ENCODE results near the gene SEPTIN1.

The SEPTIN1 gene, protein sequence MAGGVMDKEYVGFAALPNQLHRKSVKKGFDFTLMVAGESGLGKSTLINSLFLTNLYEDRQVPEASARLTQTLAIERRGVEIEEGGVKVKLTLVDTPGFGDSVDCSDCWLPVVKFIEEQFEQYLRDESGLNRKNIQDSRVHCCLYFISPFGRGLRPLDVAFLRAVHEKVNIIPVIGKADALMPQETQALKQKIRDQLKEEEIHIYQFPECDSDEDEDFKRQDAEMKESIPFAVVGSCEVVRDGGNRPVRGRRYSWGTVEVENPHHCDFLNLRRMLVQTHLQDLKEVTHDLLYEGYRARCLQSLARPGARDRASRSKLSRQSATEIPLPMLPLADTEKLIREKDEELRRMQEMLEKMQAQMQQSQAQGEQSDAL

GRCh38 chr16:30382111-30382881, at the start of gene SEPTIN1:
Gene SEPTIN1, minus strand, starts transcription at chr16:30382561. Its CDS starts 19 bp downstream, at chr16:30382542.
- DNase-seq = no peak

DNA sequence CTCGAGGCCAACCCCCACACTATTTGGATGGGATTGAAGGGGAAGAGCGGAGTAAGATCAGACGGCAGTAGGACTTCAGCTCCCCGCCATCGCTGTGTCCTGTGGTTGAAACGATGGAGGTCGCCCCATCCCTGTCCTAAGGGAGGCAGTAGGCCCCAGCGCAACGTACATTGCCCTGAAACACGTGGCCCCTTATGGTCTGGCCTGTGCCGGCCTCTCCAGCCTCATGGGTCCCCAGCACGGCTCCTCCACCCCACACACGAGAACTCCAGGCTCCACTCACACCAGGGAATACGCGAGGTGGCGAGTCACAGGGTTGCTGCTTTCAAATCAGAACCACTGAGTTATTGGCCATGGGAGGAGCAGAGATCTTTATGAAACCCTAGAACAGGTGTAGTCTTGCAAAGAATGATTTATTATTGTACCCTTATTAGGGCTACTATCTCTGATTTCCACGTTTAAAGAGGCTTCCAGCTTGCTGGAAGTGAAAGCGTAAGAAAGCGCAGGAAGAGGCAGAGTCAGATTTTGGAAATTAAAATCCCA, 48.1 kb upstream of the SEPTIN1 start:
- no peak for DNase-seq

- peak; percentile 99 for DNase-seq
Observed at GRCh38 chr16:30429678-30430427, 47.5 kb upstream of the SEPTIN1 start, which contains the start of gene DCTPP1. Gene DCTPP1, minus strand, starts transcription at chr16:30430030. Its CDS starts 50 bp downstream, at chr16:30429980.

- peak; percentile 29 for DNase-seq
Observed at GRCh38 chr16:30429418-30429677, 47.0 kb upstream of the SEPTIN1 start.

- no peak for DNase-seq
Observed at GRCh38 chr16:30428055-30428454, 45.7 kb upstream of the SEPTIN1 start.

GRCh38 chr16:30421010-30421409, 38.6 kb upstream of the SEPTIN1 start:
- DNase-seq = no peak

DNA sequence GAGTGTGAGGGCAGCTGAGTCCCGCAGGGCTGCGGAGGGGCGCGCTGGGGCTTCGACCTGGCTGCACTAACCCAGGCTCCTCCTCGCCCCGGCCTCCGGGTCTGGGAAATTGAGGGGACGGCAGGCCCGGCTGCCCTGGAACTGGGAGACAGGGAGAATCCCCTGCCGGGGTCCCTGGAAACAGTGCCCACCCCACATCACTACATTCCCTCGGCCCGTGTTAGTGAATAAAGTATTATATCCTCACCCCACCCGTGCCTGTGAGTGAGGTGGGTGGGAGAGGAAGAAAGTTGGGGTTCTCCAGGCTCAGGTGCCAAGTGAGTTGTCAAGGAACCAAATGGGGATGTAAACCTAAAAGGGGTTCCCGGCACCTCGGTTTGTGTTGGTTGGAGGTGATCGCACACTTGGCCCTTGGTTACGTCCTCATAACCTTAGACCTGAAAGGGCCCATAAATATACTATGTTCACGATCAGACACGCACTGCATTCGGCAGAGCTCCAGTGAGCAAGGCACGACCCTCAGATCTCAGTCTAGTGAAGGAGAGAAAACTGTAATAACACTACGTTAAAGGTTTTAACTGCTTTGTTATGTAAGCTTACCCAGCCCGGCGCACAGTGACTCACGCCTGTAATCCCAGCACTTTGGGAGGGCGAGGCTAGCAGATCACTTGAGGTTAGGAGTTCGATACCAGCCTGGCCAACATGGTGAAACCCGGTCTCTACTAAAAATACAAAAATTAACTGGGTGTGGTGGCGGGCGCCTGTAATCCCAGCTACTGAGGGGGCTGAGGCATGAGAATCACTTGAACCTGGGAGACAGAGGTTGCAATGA, 36.2 kb upstream of the SEPTIN1 start:
- DNase-seq = no peak

DNA sequence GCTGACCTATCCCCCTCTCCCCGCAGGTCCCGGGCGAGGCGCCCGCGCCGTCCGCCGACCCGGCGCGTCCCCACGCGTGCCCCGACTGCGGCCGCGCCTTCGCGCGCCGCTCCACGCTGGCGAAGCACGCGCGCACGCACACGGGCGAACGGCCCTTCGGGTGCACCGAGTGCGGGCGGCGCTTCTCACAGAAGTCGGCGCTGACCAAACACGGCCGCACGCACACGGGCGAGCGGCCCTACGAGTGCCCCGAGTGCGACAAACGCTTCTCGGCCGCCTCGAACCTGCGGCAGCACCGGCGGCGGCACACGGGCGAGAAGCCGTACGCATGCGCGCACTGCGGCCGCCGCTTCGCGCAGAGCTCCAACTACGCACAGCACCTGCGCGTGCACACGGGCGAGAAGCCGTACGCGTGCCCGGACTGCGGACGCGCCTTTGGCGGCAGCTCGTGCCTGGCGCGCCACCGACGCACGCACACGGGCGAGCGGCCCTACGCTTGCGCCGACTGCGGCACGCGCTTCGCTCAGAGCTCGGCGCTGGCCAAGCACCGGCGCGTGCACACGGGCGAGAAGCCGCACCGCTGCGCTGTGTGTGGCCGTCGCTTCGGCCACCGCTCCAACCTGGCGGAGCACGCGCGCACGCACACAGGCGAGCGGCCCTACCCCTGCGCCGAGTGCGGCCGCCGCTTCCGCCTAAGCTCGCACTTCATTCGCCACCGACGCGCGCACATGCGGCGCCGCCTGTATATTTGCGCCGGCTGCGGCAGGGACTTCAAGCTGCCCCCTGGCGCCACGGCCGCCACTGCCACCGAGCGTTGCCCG, 35.4 kb upstream of the SEPTIN1 start:
- peak; percentile 85 for DNase-seq

DNA sequence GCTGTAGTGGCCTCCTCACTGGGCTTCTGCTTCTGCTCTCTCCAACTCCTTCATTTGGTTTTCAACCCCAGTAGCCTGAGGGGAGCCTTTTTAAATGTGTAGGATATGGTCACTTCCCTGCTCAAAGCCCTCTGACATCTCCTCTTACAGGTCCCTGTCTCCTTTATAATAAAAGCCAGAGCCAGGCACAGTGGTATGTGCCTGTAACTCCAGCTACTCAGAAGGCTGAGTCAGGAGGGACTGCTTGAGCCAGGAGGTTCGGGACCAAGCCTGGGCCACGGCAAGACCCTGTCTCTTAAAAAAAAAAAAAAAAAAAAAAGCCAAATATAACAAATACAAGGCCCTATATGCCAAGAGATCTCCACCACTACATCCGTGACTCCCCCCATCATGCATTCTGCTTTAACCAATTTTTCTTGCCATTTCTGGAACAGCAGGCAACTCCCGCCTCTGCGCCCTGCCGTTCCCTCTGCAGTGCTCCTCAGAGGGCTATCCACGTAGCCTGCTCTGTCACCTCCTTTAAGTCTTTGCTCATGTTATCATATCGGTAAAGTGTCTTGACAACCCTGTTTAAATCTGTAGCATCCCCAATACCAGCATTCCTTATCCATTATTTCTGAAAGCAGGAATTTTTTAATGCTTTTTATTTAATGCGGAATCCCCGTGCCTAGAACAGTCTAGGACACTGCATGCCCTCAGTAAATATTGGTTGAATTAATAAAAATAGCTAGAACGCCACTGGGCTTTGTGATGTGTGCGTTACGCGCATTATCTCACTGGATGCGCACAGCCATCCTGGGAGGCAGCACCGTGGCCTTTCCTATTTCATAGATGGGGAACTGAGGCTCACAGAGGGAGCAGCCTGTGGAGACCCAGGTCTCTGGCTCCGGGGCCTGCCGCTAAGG, 34.5 kb upstream of the SEPTIN1 start:
- no peak for DNase-seq

DNA sequence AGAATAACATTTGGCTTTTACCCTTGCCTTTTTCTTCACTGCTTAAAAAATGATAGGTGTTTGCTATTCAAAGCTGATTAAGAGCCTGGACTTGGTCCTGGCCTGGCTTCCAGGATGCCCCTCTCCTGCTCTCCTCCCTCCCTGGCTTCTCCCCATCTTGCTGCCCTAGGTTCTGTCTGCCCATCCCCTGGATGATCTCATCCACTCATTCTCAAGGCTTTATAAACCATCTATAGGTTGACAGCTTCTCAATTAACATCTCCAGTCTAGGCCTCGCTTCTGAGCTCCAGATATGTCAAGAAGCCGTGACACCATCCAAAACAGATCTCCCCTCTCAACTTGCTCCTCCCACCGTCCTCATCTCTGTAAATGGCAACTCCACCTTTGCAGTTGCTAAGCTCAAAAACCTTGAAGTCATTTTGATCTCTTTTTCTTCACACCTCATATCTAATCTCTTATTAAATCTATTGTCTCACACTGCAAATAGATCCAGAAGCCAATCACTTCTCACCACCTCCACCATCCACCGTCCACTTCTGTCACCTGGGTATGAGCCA, 33.8 kb upstream of the SEPTIN1 start:
- DNase-seq = no peak

GRCh38 chr16:30414159-30414558, 31.8 kb upstream of the SEPTIN1 start:
- no peak for DNase-seq

GRCh38 chr16:30413112-30413806, 30.9 kb upstream of the SEPTIN1 start:
- no peak for DNase-seq

- DNase-seq = peak; percentile 74
Observed at GRCh38 chr16:30409125-30410060, 27.0 kb upstream of the SEPTIN1 start.

DNA sequence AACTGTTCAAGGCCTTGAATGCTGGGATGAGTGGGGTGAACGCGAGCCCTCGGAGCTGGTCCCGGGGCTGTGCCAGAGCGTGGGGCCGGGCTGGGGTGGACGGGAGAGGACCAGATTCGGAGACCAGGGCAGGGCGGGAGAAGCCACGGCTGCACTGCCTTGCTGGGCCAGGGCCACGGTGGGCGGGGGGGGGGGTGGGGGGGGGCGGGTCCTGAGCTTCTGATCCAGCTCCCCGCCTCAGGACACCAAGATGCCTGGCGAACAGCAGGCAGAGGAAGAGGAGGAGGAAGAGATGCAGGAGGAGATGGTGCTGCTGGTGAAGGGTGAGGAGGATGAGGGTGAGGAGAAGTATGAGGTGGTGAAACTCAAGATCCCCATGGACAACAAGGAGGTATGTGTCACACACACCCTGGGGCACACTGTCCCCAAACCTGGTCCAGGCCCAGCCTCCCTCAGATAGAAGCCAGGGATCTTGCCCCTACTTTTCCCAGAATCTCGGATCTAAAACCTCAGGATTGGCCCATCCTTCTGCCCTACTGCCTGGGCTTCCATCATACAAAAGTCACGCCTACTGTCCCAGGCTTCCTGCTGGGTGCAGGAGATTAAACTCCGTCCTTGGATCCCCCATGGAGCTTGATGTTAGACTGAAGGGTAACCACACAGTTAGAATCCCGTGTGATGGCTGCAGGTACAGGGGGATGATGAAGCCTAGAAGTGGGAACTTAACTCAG, 25.6 kb upstream of the SEPTIN1 start:
- DNase-seq = peak; percentile 33

GRCh38 chr16:30407102-30407803, 24.9 kb upstream of the SEPTIN1 start, which contains the start of gene ZNF771:
Gene ZNF771, plus strand, starts transcription at chr16:30407606. Its CDS starts 448 bp downstream, at chr16:30408054.
- peak; percentile 78 for DNase-seq

- DNase-seq = no peak
Observed at GRCh38 chr16:30406795-30407101, 24.4 kb upstream of the SEPTIN1 start.

All from NCI-H526 treated with DMSO at 0.1 percent for 48 hours (cell line).